Measurements from ENCODE around the gene IFT81. TPM values are rescaled to one million over a fixed set of nuclear protein-coding genes. Genes with fewer than 3 reads are reported as not detected.

IFT81 gene
- total RNA-seq, 1 experiment from 2014 or later, result 9.0 TPM

GRCh38 chr12:110179291-110179690 lies 55.1 kb downstream of the IFT81 start (continued):
- TF ChIP-seq, protein P1, sequence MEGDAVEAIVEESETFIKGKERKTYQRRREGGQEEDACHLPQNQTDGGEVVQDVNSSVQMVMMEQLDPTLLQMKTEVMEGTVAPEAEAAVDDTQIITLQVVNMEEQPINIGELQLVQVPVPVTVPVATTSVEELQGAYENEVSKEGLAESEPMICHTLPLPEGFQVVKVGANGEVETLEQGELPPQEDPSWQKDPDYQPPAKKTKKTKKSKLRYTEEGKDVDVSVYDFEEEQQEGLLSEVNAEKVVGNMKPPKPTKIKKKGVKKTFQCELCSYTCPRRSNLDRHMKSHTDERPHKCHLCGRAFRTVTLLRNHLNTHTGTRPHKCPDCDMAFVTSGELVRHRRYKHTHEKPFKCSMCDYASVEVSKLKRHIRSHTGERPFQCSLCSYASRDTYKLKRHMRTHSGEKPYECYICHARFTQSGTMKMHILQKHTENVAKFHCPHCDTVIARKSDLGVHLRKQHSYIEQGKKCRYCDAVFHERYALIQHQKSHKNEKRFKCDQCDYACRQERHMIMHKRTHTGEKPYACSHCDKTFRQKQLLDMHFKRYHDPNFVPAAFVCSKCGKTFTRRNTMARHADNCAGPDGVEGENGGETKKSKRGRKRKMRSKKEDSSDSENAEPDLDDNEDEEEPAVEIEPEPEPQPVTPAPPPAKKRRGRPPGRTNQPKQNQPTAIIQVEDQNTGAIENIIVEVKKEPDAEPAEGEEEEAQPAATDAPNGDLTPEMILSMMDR (IDR thresholded peaks at IDR 0.05 in 2 of 3, conservative IDR thresholded peaks at IDR 0.05 in 1 of 3; ENCODE audit: borderline replicate concordance in 1 of 3, insufficient read depth in 1 of 3, low read depth in 2 of 3, low read length in 2 of 3), result no peak

- H3K9me2 ChIP-seq (ENCODE audit: insufficient read depth), result no peaks in the 10 kb centered on the region
- no peak overlapping the region for H3K27ac ChIP-seq (ENCODE audit: low read depth, low read length)
- H3K4me2 ChIP-seq (ENCODE audit: low read length), result no peak overlapping the region
- peaks cover 0 to under 1% of the 10 kb centered on the region in 2 experiments; a peak in 1 of 4 replicates for H3K9me3 ChIP-seq (ENCODE audit: control insufficient read depth in 1 of 2, insufficient read depth in 1 of 2, low read depth in 1 of 2, low read length in 2 of 2)
- DNase-seq (ENCODE audit: low read depth, low spot score), result no peak
- intact Hi-C loops (cut with micrococcal nuclease), result no loop called here
- H3K4me3 ChIP-seq (replicated peaks in 1 of 2; ENCODE audit: low read depth in 1 of 2, low read length in 2 of 2), result no peak overlapping the region
- ChIA-PET CTCF (interaction anchor here (0.5 kb wide), 1 partner anchor 1764 kb away, joined by 3 read pairs; no protein-coding TSS in a partner anchor), RAD21 (ENCODE audit: low non-redundant PET in 1 of 2, low total read pairs in 2 of 2, uncharacterized antibody in 2 of 2, unreplicated experiment in 2 of 2) (no interaction called here), POLR2A (no interaction called here)
- H4K20me1 ChIP-seq (ENCODE audit: insufficient read depth), result no peaks in the 10 kb centered on the region
- H3K27me3 ChIP-seq (ENCODE audit: insufficient read depth, low read length), result no peaks in the 10 kb centered on the region
- no peaks in the 10 kb centered on the region; a peak in 1 of 4 replicates for H3K36me3 ChIP-seq (ENCODE audit: control insufficient read depth in 1 of 2, insufficient read depth in 2 of 2, low read length in 2 of 2)
- no TSS peak for BruUV-seq (replicated peaks)
- H3K79me2 ChIP-seq (ENCODE audit: insufficient read depth, low read length), result no peaks in the 10 kb centered on the region
- ATAC-seq, result no peak
- H2AFZ ChIP-seq (ENCODE audit: low read depth, low read length, poor library complexity, severe bottlenecking), result no peak overlapping the region
- TF ChIP-seq MAX (IDR thresholded peaks at IDR 0.05) (no peak), EGR1 (IDR thresholded peaks at IDR 0.05; ENCODE audit: low read depth) (no peak), EZH2phosphoT487 (IDR thresholded peaks at IDR 0.05; ENCODE audit: borderline replicate concordance) (no peak), ELF1 (IDR thresholded peaks at IDR 0.05; ENCODE audit: borderline replicate concordance, low read depth) (no peak), ZNF274 (IDR thresholded peaks at IDR 0.05; ENCODE audit: low read depth, low read length) (no peak), JUND (IDR thresholded peaks at IDR 0.05) (no peak), CEBPB (IDR thresholded peaks at IDR 0.05; ENCODE audit: low read depth) (no peak), SRF (IDR thresholded peaks at IDR 0.05; ENCODE audit: low read depth) (no peak), ZFX (IDR thresholded peaks at IDR 0.05) (no peak), SIN3A (IDR thresholded peaks at IDR 0.05; ENCODE audit: low read depth) (no peak), ZBTB33 (IDR thresholded peaks at IDR 0.05; ENCODE audit: extremely low read depth, insufficient replicate concordance, low read length) (no peak)
- TF ChIP-seq, protein P1 (IDR thresholded peaks at IDR 0.05 in 2 of 3, conservative IDR thresholded peaks at IDR 0.05 in 1 of 3; ENCODE audit: borderline replicate concordance in 1 of 3, insufficient read depth in 1 of 3, low read depth in 2 of 3, low read length in 2 of 3), result no peak
- H3K4me1 ChIP-seq (ENCODE audit: control insufficient read depth in 1 of 2, insufficient read depth in 2 of 2, low read length in 2 of 2), result no peaks in the 10 kb centered on the region
- H3K9ac ChIP-seq (ENCODE audit: low read length), result no peak overlapping the region
These were observed 56.4 kb downstream of the IFT81 start for GRCh38 chr12:110180591-110181005.

All from HCT116 (cell line).